Fibroblast of villous mesenchyme (primary cell): Measurements from ENCODE around the gene PTOV1. TPM values are rescaled to one million over a fixed set of nuclear protein-coding genes. Genes with fewer than 3 reads are reported as not detected.

Experiments
- DNase-seq: peaks from one replicate; pipeline ENCODE4 v3.0.0-alpha.2; 2010; ENCODE audit warnings: low read depth
- H3K4me3 ChIP-seq: 2 replicates; pipeline ENCODE4 v1.5.1; 2011; ENCODE audit warnings: low read depth, mild to moderate bottlenecking, low read length
- total RNA-seq: library from RNA; depleted of rRNA; stranded (reverse); fragments of >200 nt; gene quantifications from 2 replicates; pipeline ENCODE4 v1.2.3, GENCODE V29; 2012
- TF ChIP-seq, protein P1 (sequence below): IDR thresholded peaks from 2 replicates; pipeline ENCODE4 v1.5.1; 2012; ENCODE audit warnings: low read depth, mild to moderate bottlenecking, low read length; ENCODE audit not compliant: insufficient read depth

Gene PTOV1
- total RNA-seq, 1 donor, result 47.9 TPM

DNA sequence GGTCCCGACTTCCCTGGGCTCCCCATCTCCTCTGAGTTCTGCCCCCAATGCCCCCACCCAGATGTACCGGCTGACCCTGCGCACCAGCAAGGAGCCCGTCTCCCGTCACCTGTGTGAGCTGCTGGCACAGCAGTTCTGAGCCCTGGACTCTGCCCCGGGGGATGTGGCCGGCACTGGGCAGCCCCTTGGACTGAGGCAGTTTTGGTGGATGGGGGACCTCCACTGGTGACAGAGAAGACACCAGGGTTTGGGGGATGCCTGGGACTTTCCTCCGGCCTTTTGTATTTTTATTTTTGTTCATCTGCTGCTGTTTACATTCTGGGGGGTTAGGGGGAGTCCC, 44.4 kb upstream of the PTOV1 start:
- H3K4me3 ChIP-seq, result no peak overlapping the region
- TF ChIP-seq, protein P1, sequence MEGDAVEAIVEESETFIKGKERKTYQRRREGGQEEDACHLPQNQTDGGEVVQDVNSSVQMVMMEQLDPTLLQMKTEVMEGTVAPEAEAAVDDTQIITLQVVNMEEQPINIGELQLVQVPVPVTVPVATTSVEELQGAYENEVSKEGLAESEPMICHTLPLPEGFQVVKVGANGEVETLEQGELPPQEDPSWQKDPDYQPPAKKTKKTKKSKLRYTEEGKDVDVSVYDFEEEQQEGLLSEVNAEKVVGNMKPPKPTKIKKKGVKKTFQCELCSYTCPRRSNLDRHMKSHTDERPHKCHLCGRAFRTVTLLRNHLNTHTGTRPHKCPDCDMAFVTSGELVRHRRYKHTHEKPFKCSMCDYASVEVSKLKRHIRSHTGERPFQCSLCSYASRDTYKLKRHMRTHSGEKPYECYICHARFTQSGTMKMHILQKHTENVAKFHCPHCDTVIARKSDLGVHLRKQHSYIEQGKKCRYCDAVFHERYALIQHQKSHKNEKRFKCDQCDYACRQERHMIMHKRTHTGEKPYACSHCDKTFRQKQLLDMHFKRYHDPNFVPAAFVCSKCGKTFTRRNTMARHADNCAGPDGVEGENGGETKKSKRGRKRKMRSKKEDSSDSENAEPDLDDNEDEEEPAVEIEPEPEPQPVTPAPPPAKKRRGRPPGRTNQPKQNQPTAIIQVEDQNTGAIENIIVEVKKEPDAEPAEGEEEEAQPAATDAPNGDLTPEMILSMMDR, result no peak
- DNase-seq, result no peak

DNA sequence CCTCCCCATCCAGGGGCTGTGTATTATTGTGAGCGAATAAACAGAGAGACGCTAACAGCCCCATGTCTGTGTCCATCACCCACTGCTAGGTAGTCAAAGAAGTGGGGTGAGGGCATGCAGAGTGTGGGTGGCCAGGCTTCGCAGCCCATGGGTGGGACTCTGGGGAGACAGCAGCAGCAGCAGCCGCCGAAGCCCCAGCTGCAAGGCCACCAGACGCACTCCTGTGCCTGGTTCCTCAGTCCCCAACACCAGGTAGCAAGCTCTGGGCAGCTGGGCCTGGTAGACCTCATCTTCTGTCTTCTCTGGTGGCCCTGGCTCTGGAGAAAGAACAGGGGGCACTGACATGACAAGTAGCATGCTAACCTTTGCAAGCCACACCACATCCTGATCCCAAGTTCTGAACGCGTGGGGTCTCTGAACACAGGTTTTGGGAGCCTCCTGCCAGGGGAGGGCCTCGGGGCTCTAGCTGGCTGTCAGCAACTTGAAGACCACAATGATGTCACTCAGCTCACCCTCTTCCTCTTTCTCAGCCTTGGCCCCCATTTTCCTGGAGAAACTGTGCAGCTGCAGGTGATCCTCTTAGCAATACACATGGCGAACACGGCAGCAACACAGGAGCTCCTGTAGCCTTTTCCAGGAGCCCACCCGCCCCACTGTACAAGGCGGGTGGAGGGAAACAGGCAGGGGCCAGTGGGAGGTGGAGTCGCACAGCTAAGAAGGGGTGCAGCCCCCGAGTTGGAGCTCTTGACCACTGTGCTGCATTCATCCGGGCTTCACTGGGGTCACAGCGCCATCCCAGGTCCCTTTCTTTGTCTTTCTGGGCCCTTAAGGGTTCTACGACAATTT, 43.7 kb upstream of the PTOV1 start:
- TF ChIP-seq, protein P1, result no peak
- H3K4me3 ChIP-seq, result no peak overlapping the region
- no peak for DNase-seq

DNA sequence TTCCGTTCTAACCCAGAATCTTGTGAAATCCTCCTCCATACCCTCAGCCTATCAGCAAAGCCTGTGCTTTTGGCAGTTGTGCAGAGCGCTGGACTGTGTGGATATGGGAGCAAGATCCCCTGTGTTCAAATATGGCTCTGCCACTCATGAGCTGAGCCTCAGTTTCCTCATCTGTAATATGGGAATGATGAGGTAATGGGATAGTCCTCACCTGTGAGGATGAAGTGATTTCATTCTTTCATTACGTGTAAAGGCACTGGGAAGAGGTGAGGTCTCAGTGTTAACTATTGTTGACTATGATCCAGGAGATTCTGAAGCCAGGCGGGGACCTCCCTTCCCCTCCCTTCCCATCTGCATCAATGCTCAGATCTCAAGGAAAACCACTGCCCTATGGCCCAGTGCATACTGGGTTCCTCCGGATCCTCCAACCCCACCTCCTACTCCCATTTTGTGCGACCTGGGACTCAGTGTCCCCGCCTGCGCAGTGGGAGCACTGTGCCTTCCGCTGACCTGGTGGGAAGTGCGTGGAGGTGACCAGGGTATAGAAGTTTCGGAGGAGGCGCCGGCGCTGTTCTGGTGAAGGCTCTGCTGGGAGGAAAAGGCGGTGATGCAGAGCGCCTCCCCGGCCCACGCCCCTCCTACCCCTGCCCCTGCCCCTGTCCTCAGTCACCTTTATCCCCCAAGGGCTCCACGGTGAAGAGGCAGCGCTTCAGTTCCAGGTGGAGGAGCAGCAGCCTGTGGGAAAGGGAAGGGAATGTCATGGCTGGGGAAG, 42.9 kb upstream of the PTOV1 start:
- no peak overlapping the region for H3K4me3 ChIP-seq
- DNase-seq, result no peak

DNA sequence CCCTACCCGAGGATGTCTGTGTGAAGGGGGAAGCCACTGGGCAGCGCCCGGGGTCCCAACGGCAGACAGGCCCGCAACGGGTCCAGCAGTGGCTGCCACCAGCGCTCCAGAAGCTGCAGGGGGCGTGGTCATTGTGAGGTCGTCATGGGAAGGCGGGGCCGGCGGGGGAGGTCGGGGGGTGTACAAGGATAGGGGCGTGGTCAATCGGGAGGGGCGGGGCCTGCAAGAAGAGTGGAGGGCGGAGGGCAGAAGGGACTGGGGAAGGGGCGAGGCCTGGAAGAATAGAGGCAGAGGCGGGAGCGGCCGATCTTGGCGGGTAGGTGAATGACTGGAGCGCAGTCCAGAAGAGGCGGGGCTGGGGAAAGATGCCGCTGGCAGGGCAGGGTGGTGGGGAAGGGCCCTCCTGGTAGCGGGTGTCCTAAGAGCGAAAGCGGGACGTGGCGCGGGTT, 42.2 kb upstream of the PTOV1 start:
- H3K4me3 ChIP-seq, result peak overlapping the region; percentile 76
- TF ChIP-seq, protein P1, result no peak
- DNase-seq, result peak; percentile 90

More for the DNA sequence above, 42.9 kb upstream of the PTOV1 start:
- TF ChIP-seq, protein P1, result no peak

DNA sequence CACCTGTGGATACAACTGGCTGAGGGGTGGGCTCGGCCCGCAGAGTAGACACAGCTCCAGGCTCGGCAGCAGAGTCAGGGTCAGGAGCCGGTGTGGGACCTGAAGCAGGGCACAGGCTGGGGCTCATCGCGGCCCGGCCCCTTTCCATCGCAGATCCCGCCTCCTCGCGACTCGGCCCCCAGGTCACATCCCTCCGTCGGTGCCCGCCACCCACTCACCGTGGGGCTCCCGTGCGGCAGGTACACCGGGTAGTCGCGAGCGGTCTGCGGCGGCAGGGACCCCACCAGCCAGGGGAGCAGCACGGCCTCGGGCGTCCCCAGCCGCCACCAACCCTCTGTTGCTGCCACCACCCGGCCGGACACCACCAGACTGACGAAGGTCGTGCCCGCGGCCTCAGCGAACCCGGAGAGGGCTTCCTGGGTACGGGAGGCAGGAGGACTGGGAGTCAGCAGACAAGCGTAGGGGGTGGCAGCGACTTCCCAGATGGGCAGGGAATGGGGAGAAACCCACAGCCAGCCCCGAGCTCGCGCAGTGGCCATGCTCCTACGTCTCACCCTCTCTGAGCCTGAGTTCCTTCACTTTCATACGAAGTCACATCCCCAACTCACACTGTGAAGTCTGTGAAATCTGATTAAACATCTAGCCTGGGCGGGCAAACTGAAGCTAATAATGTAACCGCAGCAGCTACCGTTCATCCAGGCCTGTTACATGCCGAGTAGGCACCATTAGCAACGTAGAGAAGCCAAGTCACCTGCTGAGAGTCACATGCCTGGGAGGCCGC, 41.6 kb upstream of the PTOV1 start:
- DNase-seq, result no peak
- TF ChIP-seq, protein P1, result no peak
- H3K4me3 ChIP-seq, result peak overlapping the region; percentile 76

DNA sequence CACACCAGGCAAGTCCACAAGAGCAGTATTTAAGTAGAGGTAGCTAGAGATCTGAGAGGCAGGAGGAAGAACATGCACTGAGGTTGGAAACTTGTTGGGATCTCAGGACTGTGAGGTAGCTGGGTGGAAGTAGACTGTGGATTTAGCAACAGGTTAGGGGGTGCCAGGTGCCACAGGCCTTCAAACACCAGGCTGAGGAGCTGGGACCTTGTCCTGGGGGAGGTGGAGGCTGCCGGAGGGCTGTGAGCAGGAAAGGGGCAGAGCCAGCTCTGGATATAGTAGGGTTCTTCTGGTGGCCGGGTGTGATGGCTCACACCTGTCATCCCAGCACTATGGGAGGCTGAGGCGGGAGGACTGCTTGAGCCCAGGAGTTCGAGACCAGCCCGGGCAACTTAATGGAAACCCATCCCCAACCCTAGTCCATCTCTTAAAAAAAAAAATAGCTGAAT, 41.0 kb upstream of the PTOV1 start:
- peak overlapping the region; percentile 76 for H3K4me3 ChIP-seq
- no peak for DNase-seq
- TF ChIP-seq, protein P1, result no peak
